ENCODE measurements around the gene CADM2. TPM values are rescaled to one million over a fixed set of nuclear protein-coding genes. Genes with fewer than 3 reads are reported as not detected.

The CADM2 gene
- total RNA-seq, 1 donor: not detected

DNA sequence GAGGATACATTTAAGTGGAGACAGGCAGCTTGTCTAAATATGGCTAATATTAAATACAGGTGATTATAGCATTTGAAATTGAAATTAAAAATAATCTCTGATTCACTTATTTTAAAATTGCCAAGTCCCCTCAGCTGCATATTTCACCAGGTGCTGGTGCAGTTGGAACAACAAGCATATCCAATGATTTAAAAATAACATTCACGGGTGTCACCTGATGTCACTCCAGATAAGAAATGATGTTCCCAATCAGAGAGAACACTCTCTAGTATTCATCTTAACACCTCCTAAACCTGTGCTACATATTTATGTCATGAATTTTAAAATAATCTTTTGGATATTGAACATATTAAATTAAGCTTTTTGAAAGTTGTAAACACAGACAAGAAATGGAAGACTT is 249.9 kb downstream of the CADM2 start:
- Histone ChIP-seq H2AFZ (ENCODE audit: low read length) (no peak overlapping the region), H3K27ac (ENCODE audit: low read depth, low read length) (no peak overlapping the region), H3K4me3 (ENCODE audit: insufficient read depth, low read length) (no peak overlapping the region), H3K27me3 (ENCODE audit: insufficient read depth, low read length) (no peaks in the 10 kb centered on the region), H4K20me1 (ENCODE audit: insufficient read depth, low read length) (no peaks in the 10 kb centered on the region), H3K4me2 (ENCODE audit: insufficient read depth, low read length) (no peak overlapping the region), H3K9me3 (ENCODE audit: low read depth, low read length) (no peaks in the 10 kb centered on the region), H3K4me1 (ENCODE audit: insufficient read depth, low read length) (no peaks in the 10 kb centered on the region), H3K79me2 (ENCODE audit: insufficient read depth, low read length) (no peaks in the 10 kb centered on the region), H3K36me3 (ENCODE audit: insufficient read depth, low read length) (no peaks in the 10 kb centered on the region)
- TF ChIP-seq, protein P1, sequence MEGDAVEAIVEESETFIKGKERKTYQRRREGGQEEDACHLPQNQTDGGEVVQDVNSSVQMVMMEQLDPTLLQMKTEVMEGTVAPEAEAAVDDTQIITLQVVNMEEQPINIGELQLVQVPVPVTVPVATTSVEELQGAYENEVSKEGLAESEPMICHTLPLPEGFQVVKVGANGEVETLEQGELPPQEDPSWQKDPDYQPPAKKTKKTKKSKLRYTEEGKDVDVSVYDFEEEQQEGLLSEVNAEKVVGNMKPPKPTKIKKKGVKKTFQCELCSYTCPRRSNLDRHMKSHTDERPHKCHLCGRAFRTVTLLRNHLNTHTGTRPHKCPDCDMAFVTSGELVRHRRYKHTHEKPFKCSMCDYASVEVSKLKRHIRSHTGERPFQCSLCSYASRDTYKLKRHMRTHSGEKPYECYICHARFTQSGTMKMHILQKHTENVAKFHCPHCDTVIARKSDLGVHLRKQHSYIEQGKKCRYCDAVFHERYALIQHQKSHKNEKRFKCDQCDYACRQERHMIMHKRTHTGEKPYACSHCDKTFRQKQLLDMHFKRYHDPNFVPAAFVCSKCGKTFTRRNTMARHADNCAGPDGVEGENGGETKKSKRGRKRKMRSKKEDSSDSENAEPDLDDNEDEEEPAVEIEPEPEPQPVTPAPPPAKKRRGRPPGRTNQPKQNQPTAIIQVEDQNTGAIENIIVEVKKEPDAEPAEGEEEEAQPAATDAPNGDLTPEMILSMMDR (IDR thresholded peaks at IDR 0.05; ENCODE audit: extremely low read depth, low read depth, low read length): no peak
- DNase-seq (ENCODE audit: insufficient read length, low spot score, missing footprints): no peak

DNA sequence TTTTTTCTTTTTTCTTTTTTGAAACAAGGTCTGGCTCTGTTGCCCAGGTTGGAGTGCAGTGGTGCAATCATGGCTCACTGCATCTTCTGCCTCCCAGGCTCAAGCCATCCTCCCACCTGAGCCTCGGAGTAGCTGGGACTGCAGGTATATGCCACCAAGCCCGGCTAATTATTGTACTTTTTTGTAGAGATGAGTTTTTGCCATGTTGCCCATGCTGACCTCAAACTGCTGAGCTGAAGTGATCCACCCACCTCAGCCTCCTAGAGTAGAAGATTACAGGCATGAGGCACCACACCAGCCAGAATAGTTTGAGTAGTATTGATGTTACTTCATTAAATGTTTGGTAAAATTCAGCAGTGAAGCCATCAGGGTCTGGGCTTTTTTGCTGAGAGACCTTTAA is 251.8 kb downstream of the CADM2 start:
- H3K27ac ChIP-seq (ENCODE audit: low read depth, low read length): no peak overlapping the region
- TF ChIP-seq, protein P1 (IDR thresholded peaks at IDR 0.05; ENCODE audit: extremely low read depth, low read depth, low read length): no peak
- H3K4me2 ChIP-seq (ENCODE audit: insufficient read depth, low read length): no peak overlapping the region
- DNase-seq (ENCODE audit: insufficient read length, low spot score, missing footprints): no peak
- H3K79me2 ChIP-seq (ENCODE audit: insufficient read depth, low read length): no peaks in the 10 kb centered on the region
- no peaks in the 10 kb centered on the region for H3K27me3 ChIP-seq (ENCODE audit: insufficient read depth, low read length)
- H3K4me3 ChIP-seq (ENCODE audit: insufficient read depth, low read length): no peak overlapping the region
- no peaks in the 10 kb centered on the region for H3K36me3 ChIP-seq (ENCODE audit: insufficient read depth, low read length)
- H3K9me3 ChIP-seq (ENCODE audit: low read depth, low read length): peaks cover 4% of the 10 kb centered on the region
- no peaks in the 10 kb centered on the region for H3K4me1 ChIP-seq (ENCODE audit: insufficient read depth, low read length)
- H4K20me1 ChIP-seq (ENCODE audit: insufficient read depth, low read length): no peaks in the 10 kb centered on the region
- no peak overlapping the region for H2AFZ ChIP-seq (ENCODE audit: low read length)

DNA sequence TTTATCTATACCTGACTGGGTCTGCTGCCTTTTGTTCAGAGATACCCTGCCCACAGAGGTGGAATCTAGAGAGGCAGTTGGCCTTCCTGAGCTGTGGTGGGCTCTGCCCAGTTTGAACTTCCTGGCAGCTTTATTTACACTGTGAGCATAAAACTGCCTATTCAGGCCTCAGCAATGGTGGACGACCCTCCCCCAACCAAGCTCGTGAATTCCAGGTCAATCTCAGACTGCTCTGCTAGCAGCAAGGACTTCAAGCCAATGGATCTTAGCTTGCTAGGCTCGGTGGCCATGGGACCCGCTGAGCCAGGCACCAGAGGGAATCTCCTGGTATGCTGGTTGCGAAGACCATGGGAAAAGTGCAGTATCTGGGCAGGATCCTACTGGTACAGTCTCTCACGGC is 270.2 kb downstream of the CADM2 start:
- Histone ChIP-seq H3K27me3 (ENCODE audit: insufficient read depth, low read length) (no peaks in the 10 kb centered on the region), H3K4me2 (ENCODE audit: insufficient read depth, low read length) (no peak overlapping the region), H3K4me3 (ENCODE audit: insufficient read depth, low read length) (no peak overlapping the region), H3K79me2 (ENCODE audit: insufficient read depth, low read length) (no peaks in the 10 kb centered on the region), H4K20me1 (ENCODE audit: insufficient read depth, low read length) (no peaks in the 10 kb centered on the region), H3K36me3 (ENCODE audit: insufficient read depth, low read length) (no peaks in the 10 kb centered on the region), H3K4me1 (ENCODE audit: insufficient read depth, low read length) (no peaks in the 10 kb centered on the region), H2AFZ (ENCODE audit: low read length) (no peak overlapping the region), H3K27ac (ENCODE audit: low read depth, low read length) (no peak overlapping the region), H3K9me3 (ENCODE audit: low read depth, low read length) (peaks cover 3% of the 10 kb centered on the region)
- TF ChIP-seq, protein P1 (IDR thresholded peaks at IDR 0.05; ENCODE audit: extremely low read depth, low read depth, low read length): no peak
- no peak for DNase-seq (ENCODE audit: insufficient read length, low spot score, missing footprints)

DNA sequence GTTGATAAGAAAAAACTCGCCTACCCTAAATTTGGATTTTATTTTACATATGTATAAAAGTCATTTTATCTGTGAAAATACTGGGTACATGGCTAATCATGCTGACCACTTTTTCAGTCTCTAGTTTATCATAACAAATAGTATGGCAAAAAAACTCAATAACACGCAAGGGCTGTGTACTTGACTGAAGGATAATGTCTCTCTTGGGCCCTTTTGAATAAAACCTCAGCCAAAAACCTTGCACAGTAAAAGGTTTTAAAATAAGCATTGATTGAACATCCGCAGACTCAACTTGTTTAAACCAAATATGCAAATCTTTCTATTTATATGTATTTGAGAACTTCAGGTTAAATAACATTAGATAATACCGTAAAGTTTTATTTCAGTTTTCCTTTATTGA is 285.3 kb downstream of the CADM2 start:
- H3K4me3 ChIP-seq (ENCODE audit: insufficient read depth, low read length): no peak overlapping the region
- no peak overlapping the region for H3K27ac ChIP-seq (ENCODE audit: low read depth, low read length)
- H3K4me1 ChIP-seq (ENCODE audit: insufficient read depth, low read length): no peaks in the 10 kb centered on the region
- no peaks in the 10 kb centered on the region for H3K36me3 ChIP-seq (ENCODE audit: insufficient read depth, low read length)
- H2AFZ ChIP-seq (ENCODE audit: low read length): no peak overlapping the region
- peaks cover 2% of the 10 kb centered on the region for H3K9me3 ChIP-seq (ENCODE audit: low read depth, low read length)
- no peak for DNase-seq (ENCODE audit: insufficient read length, low spot score, missing footprints)
- H4K20me1 ChIP-seq (ENCODE audit: insufficient read depth, low read length): no peaks in the 10 kb centered on the region
- no peaks in the 10 kb centered on the region for H3K79me2 ChIP-seq (ENCODE audit: insufficient read depth, low read length)
- H3K4me2 ChIP-seq (ENCODE audit: insufficient read depth, low read length): no peak overlapping the region
- TF ChIP-seq, protein P1 (IDR thresholded peaks at IDR 0.05; ENCODE audit: extremely low read depth, low read depth, low read length): no peak
- no peaks in the 10 kb centered on the region for H3K27me3 ChIP-seq (ENCODE audit: insufficient read depth, low read length)

Measured in osteoblast (primary cell).